ENCODE results near the gene FAAP20.

The FAAP20 gene

GRCh38 chr1:2229911-2230731 is 35.5 kb upstream of the FAAP20 start:
- DNase-seq (ENCODE audit: low spot score) = no peak

GRCh38 chr1:2229037-2229864 is 34.7 kb upstream of the FAAP20 start:
- DNase-seq (ENCODE audit: low spot score) = no peak

GRCh38 chr1:2228694-2229036 is 34.1 kb upstream of the FAAP20 start:
- DNase-seq (ENCODE audit: low spot score) = no peak

- no peak for DNase-seq (ENCODE audit: low spot score)
These were observed 33.6 kb upstream of the FAAP20 start, which contains the start of gene SKI for GRCh38 chr1:2228157-2228594. Gene SKI, plus strand, starts transcription at chr1:2228319. Its CDS starts 448 bp downstream, at chr1:2228767.

- DNase-seq (ENCODE audit: low spot score) = peak; percentile 98
These were observed 33.0 kb upstream of the FAAP20 start for GRCh38 chr1:2227346-2228156.

- DNase-seq (ENCODE audit: low spot score) = no peak
These were observed 32.2 kb upstream of the FAAP20 start for GRCh38 chr1:2226525-2227345.

GRCh38 chr1:2224631-2225428 is 30.3 kb upstream of the FAAP20 start:
- DNase-seq (ENCODE audit: low spot score) = no peak

- DNase-seq (ENCODE audit: low spot score) = no peak
These were observed 29.6 kb upstream of the FAAP20 start for GRCh38 chr1:2224170-2224584.

GRCh38 chr1:2221271-2221670 is 26.7 kb upstream of the FAAP20 start:
- no peak for DNase-seq (ENCODE audit: low spot score)

GRCh38 chr1:2216767-2217058 is 22.1 kb upstream of the FAAP20 start:
- DNase-seq (ENCODE audit: low spot score) = no peak

- DNase-seq (ENCODE audit: low spot score) = no peak
These were observed 21.6 kb upstream of the FAAP20 start for GRCh38 chr1:2215909-2216766.

- DNase-seq (ENCODE audit: low spot score) = no peak
These were observed 20.8 kb upstream of the FAAP20 start for GRCh38 chr1:2215329-2215728.

GRCh38 chr1:2214541-2215241 is 20.1 kb upstream of the FAAP20 start:
- no peak for DNase-seq (ENCODE audit: low spot score)

GRCh38 chr1:2213576-2214505 is 19.3 kb upstream of the FAAP20 start:
- no peak for DNase-seq (ENCODE audit: low spot score)

- DNase-seq (ENCODE audit: low spot score) = peak; percentile 89
These were observed 18.2 kb upstream of the FAAP20 start for GRCh38 chr1:2212532-2213491.

- no peak for DNase-seq (ENCODE audit: low spot score)
These were observed 17.6 kb upstream of the FAAP20 start for GRCh38 chr1:2212274-2212531.

- no peak for DNase-seq (ENCODE audit: low spot score)
These were observed 16.2 kb upstream of the FAAP20 start for GRCh38 chr1:2210786-2211185.

All from COLO829 (cell line).